MM.1S (cell line): ENCODE results near the gene OR52I2.

Experiments used
- DNase-seq: peaks from one replicate; pipeline ENCODE4 v3.0.0-alpha.2; 2015
- H2AFZ ChIP-seq: fragments of 300-600 bp; sonication (generic); 2 replicates; pipeline ENCODE4 v1.6.0; 2016; ENCODE audit warnings: antibody characterized with exemption, low read length
- H3F3A ChIP-seq: fragments of 300-600 bp; sonication (generic); 2 replicates; pipeline ENCODE4 v1.6.1; 2016; ENCODE audit warnings: mild to moderate bottlenecking, antibody characterized with exemption, low read length, moderate library complexity, mixed read lengths; ENCODE audit not compliant: insufficient read depth
- H3K27ac ChIP-seq: fragments of 300-600 bp; sonication (generic); 2 replicates; pipeline ENCODE4 v1.5.1; 2016; ENCODE audit warnings: mild to moderate bottlenecking, low read length
- H3K27me3 ChIP-seq: fragments of 300-600 bp; sonication (generic); replicated peaks from 2 replicates; pipeline ENCODE4 v1.6.0; 2016; ENCODE audit warnings: low read length; ENCODE audit not compliant: insufficient read depth
- H3K36me3 ChIP-seq: fragments of 300-600 bp; sonication (generic); replicated peaks from 2 replicates; pipeline ENCODE4 v1.6.1; 2016; ENCODE audit warnings: mild to moderate bottlenecking, low read length, mixed read lengths; ENCODE audit not compliant: insufficient read depth
- H3K4me1 ChIP-seq: fragments of 300-600 bp; sonication (generic); 2 replicates; pipeline ENCODE4 v1.6.1; 2016; ENCODE audit warnings: low read length, mixed read lengths
- H3K4me2 ChIP-seq: fragments of 300-600 bp; sonication (generic); 2 replicates; pipeline ENCODE4 v1.6.0; 2016; ENCODE audit warnings: low read depth, low read length
- H3K4me3 ChIP-seq: fragments of 300-600 bp; sonication (generic); 2 replicates; pipeline ENCODE4 v1.5.1; 2016; ENCODE audit warnings: low read length, mixed read lengths
- H3K79me2 ChIP-seq: fragments of 300-600 bp; sonication (generic); 2 replicates; pipeline ENCODE4 v1.6.1; 2016; ENCODE audit warnings: mixed run types, low read length, mixed read lengths
- H3K9ac ChIP-seq: fragments of 300-600 bp; sonication (generic); 2 replicates; pipeline ENCODE4 v1.6.1; 2016; ENCODE audit warnings: low read length, mixed read lengths
- H3K9me2 ChIP-seq: fragments of 300-600 bp; sonication (generic); replicated peaks from 2 replicates; pipeline ENCODE4 v1.6.1; 2016; ENCODE audit warnings: mild to moderate bottlenecking, low read length, mixed read lengths; ENCODE audit not compliant: insufficient read depth
- H3K9me3 ChIP-seq: fragments of 300-600 bp; sonication (generic); replicated peaks from 2 replicates; pipeline ENCODE4 v1.6.1; 2016; ENCODE audit warnings: mild to moderate bottlenecking, low read length, mixed read lengths; ENCODE audit not compliant: insufficient read depth
- H4K20me1 ChIP-seq: fragments of 300-600 bp; sonication (generic); 2 replicates; pipeline ENCODE4 v1.6.1; 2016; ENCODE audit warnings: mild to moderate bottlenecking, low read length, moderate library complexity, mixed read lengths; ENCODE audit not compliant: insufficient read depth
- EZH2 ChIP-seq: fragments of 300-600 bp; sonication (generic); optimal IDR thresholded peaks from 2 replicates; pipeline ENCODE3; 2017; ENCODE audit warnings: low read depth, mild to moderate bottlenecking, antibody characterized with exemption, low read length, mixed read lengths
- EZH2phosphoT487 ChIP-seq: fragments of 300-600 bp; sonication (generic); IDR thresholded peaks from 2 replicates; pipeline ENCODE4 v1.6.1; 2018; ENCODE audit warnings: antibody characterized with exemption, low read length
- TF ChIP-seq, protein P1 (sequence below): fragments of 300-600 bp; sonication (generic); IDR thresholded peaks from 2 replicates; pipeline ENCODE4 v1.5.1; 2016; ENCODE audit warnings: antibody characterized with exemption, low read length, mixed read lengths

The OR52I2 gene

DNA sequence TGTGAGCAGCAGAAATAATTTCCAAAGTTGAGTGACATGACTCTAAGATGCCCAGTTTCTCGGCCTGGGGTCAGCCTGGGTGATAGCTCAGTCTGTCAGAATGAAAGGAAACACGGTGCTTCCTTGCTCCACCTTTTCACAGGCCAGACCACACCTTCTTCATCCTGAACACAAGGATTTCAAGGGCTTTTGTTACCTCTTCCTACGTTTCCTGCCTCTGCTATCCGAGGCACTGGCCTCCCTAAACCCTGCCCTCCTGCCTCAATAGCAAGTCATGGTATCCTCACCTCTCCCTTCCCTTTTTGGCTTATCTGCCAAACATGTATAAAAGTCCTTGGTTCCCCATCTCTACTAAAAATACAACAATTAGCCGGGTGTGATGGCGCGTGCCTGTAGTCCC lies 60.5 kb downstream of the OR52I2 start:
- no peaks in the 10 kb centered on the region for H3K27me3 ChIP-seq

More for the DNA sequence above, 60.5 kb downstream of the OR52I2 start:
- H3K27ac ChIP-seq = no peak overlapping the region
- TF ChIP-seq EZH2phosphoT487 (no peak), EZH2 (no peak)
- TF ChIP-seq, protein P1, sequence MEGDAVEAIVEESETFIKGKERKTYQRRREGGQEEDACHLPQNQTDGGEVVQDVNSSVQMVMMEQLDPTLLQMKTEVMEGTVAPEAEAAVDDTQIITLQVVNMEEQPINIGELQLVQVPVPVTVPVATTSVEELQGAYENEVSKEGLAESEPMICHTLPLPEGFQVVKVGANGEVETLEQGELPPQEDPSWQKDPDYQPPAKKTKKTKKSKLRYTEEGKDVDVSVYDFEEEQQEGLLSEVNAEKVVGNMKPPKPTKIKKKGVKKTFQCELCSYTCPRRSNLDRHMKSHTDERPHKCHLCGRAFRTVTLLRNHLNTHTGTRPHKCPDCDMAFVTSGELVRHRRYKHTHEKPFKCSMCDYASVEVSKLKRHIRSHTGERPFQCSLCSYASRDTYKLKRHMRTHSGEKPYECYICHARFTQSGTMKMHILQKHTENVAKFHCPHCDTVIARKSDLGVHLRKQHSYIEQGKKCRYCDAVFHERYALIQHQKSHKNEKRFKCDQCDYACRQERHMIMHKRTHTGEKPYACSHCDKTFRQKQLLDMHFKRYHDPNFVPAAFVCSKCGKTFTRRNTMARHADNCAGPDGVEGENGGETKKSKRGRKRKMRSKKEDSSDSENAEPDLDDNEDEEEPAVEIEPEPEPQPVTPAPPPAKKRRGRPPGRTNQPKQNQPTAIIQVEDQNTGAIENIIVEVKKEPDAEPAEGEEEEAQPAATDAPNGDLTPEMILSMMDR = no peak
- H2AFZ ChIP-seq = no peak overlapping the region
- no peak overlapping the region for H3K9ac ChIP-seq
- H3F3A ChIP-seq = no peaks in the 10 kb centered on the region
- no peaks in the 10 kb centered on the region for H3K79me2 ChIP-seq
- no peaks in the 10 kb centered on the region for H3K9me3 ChIP-seq
- H3K4me1 ChIP-seq = no peaks in the 10 kb centered on the region
- no peaks in the 10 kb centered on the region for H4K20me1 ChIP-seq
- H3K36me3 ChIP-seq = no peaks in the 10 kb centered on the region
- H3K4me2 ChIP-seq = no peak overlapping the region
- no peak for DNase-seq
- no peaks in the 10 kb centered on the region for H3K9me2 ChIP-seq
- no peak overlapping the region for H3K4me3 ChIP-seq
